Activated CD8-positive, alpha-beta memory T cell treated with anti-CD3 and anti-CD28 coated beads, Interleukin-2, amount 50 U/mL, for 24 hours (primary cell): ENCODE measurements around the gene SEL1L.
"Not testable (repeated sequence)": the region's sequence is repeated elsewhere in the genome, so short reads cannot be mapped to it uniquely, and the experiment has no call there.

Experiments
- DNase-seq: peaks from one replicate; pipeline ENCODE4 v3.0.0-alpha.2; 2020; ENCODE audit errors: extremely low read depth

The SEL1L gene

DNA sequence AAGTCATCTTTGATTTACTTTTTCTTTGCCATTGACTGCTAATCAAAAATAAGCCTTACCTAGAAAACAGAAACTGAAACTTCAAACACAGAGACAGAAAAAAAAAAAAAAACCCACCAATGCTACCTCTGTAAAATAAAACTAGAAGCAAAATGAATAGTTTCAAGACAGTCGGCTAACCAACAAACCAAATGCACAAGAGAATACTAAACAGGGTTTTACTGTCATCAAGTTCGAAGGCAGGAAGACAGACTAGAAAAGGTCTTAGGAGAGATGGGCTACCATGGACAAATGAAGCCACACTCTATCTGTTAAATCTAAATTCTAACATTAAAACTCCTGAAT, 59.5 kb downstream of the SEL1L start:
- DNase-seq = no peak

DNA sequence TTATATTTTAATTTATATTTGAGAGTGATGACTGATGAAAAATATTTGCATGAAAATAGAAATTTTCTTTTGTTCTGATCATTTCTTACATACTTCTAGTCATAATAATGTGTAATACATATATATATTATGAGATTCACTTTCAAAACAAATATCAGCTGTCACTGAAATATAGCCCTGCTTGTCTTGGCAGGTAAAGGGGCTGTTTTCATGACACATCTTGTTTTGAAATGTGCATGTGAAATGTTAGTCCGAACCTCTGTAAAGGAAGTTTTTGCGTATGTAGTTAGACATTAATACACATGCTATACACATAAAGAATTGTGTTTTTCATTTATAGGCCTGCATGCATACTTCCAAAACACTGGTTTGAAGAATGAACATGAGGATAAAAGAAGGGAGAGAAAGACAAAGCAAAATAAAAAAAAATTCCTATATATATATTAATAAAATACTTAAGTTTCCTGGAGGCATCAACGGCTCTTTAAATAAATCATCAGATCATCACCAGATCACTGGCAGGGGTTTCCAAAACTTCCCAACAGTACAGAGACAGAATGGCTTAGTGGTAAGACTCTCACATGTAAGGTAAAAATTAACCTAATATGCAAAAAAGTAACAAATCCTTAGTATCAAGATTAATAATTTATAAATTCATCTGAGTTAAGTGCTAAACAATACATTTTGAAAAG, 60.1 kb downstream of the SEL1L start:
- no peak for DNase-seq

DNA sequence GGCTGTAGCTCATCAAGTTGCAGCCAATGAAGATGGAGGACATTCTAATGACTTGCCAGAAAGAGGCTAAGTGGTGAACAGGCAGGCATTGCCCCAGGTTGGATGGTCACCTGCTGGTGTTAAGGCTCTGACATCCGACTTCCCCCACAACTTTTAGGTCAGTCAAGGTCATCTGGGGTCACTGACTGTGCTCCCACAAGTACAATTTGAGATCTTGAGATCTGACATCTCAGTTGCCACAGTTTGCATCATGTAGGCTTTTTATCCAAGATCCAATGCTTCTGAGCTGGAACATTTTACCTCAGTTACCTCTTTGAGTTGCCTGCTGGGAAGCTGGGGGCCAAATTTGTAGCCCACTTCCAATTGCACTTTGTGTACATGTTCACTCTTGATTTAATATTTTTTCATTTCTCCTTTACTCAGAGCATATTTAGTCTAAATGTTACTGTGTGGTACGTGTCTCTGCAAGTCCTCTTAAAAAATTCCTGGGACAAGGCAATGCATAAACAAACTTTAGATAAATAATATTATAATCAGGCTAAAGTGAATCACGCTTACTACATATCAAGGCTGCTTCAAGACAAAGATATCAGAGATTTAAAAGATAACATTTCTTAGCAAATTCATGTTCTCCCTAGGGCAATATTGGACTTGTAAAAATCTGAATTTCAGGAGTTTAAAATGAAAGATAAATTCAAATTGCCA, 61.4 kb downstream of the SEL1L start:
- no peak for DNase-seq

DNA sequence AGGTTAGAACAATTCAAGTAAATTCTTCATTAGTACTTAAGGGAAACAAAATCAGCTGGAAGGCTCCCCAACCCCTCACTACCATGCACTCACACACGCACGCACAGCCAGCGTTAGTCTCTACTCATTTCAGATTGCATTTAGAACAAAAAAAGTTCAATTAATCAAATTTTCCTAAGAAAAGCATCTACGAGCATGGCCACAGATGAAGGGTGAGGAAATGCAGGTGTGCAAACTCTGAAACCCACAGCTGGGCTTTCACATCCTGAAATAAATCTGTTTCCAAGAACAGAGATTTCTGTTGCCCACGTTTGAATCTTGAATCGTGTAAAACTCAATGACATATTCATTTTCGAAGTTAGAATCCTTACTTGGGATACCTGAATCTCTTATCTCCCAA, 62.6 kb downstream of the SEL1L start:
- DNase-seq = no peak

DNA sequence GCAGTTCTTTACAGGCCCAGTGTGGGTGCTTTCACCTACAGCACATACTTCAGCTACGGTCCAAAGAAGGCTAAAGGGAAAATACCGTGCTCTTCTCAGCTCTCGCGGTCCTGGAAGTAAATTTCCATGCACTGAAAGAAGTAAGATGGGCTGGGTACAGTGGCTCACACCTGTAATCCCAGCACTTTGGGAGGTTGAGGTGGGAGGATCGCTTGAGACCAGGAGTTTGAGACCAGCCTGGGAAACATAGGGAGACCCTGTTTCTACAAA, 63.2 kb downstream of the SEL1L start:
- DNase-seq = not testable (repeated sequence)

DNA sequence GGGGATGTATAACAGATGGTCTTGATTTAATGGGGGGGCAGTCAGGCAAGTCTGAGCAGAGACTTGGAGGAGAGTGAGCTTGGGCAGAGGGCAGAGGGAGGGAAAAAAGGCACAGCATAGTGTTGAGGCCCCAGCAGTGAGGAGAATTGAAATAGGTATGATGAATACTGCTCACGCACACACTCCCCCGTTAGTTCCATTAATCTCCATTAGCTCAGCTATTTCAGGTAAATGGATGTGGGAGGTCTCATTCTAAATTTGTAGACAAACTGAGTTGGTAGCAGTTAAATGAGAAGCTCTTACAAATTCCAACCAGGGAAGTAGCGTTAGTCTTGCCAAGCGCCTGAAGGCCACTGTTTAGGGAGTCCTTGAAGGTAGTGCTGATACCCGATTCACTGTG, 66.8 kb downstream of the SEL1L start:
- DNase-seq = no peak

DNA sequence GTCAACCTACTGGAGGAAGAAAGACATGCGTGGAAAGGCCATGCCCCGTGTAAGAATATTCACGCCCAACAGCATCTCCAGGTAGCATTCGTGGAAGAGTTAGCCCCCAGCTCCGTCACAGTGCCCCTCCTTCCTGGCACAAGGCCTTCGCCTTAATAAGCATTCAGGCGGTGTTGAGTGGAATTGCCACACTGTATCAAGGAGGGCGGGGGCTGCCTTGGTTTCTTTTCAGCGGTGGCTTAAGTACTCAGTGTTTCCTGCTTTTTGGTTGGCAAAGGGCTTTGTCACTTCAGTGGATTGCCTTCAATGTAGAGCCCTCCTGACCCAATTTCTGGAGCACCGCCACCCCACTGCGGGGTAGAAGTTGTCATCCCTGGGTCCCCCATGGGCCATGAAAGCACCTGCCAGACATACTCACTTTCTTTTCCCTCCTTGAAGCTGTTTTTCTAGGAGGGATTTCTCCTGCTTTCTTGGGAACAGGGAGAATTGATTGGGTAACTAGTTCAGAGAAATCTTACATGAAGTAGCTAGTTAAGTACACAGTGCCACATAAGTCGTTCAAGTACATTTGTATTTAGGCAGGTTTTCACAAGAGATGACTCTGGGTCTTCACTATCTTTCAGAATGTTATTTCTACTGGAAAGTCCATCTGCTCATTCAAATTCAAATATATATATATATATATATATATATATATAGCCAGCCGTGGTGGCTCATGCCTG, 68.0 kb downstream of the SEL1L start:
- DNase-seq = no peak

DNA sequence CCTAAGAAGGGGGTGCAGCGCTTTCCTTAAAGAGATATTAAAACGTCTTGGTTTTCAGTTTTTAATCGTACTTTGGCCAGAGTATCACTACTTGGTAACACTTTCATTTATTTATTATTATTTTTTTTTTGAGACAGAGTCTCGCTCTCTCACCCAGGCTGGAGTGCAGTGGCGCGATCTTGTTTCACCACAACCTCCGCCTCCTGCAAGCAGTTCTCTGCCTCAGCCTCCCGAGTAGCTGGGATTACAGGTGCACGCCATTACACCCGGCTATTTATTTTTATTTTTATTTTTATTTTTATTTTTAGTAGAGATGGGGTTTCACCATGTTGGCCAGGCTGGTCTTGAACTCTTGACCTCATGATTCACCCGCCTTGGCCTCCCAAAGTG, 68.7 kb downstream of the SEL1L start:
- DNase-seq = not testable (repeated sequence)

DNA sequence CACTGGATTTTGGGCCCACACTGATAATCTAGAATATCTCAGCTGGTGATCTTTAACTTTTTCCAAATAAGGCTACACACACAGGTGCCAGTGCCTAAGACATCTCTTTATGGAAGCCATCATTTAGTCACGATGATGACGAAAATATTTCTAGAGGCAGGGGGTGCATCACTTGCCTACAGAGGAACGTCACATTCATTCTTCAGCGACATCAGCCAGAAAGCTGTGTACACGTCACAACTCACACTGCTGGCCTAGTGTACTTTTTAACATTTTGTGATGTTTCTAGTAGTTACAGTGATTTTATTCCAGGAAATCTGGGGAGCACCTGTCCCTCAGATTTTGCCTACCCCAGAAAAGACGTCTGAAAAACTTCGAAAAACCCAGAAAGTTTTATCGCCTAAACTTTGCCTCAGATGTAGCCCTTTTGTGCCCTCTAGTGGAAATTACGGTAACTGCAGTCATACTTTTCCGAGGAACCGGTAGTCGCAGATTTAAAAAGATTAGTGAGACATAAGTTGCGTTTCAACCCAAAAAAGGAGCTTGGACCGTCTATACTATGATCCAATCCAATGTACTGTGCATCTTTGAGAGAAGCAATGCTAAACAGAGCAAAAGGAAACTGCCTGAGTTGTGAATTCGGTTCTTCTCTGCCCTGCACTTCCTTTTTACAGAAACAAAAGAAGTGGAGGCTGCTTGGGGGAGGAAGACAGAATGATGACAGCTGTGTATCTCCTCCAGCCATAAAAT, 69.2 kb downstream of the SEL1L start:
- DNase-seq = peak; percentile 23

DNA sequence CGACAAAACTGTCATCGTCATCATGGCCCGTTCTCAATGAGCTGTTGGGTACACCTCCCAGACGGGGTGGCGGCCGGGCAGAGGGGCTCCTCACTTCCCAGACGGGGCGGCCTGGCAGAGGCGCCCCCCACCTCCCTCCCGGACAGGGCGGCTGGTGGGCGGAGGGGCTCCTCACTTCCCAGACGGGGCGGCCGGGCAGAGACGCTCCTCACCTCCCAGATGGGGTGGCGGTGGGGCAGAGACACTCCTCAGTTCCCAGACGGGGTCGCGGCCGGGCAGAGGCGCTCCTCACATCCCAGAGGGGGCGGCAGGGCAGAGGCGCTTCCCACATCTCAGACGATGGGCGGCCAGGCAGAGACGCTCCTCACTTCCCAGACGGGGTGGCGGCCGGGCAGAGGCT, 71.3 kb downstream of the SEL1L start:
- DNase-seq = not testable (repeated sequence)

DNA sequence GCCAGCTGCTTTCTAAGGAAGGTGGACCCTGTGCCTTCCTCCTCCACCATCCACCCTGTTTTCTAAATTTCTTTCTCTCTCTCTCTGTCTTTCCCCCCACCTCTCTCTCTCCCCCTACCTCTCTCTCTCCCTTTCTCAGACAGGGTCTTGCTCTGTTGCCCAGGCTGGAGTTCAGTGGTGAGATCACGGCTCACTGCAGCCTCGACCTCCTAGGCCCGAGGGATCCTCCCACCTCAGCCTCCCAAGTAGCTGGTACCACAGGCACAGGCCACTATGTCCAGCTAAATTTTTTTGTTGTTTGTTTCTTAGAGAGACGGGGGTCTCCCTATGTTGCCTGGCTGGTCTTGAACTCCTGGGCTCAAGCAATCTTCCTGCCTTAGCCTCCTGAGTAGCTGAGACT, 73.7 kb downstream of the SEL1L start:
- DNase-seq = no peak

DNA sequence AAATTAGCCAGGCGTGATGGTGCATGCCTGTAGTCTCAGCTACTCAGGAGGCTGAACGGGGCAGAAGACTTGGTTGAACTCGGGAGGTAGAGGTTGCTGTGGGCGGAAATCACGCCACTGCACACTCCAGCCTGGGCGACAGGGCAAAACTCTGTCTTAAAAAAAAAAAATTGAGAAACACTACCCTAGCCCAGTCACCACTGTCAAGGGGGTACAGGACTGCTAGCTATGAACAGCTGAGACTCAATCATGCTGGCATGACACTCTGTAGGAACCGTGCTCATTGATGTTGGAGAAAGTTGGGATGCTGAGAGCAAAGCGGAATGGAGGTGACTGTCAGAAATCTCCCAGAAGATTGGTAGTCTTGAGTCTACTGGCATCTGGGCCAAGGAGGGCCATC, 75.3 kb downstream of the SEL1L start:
- no peak for DNase-seq

DNA sequence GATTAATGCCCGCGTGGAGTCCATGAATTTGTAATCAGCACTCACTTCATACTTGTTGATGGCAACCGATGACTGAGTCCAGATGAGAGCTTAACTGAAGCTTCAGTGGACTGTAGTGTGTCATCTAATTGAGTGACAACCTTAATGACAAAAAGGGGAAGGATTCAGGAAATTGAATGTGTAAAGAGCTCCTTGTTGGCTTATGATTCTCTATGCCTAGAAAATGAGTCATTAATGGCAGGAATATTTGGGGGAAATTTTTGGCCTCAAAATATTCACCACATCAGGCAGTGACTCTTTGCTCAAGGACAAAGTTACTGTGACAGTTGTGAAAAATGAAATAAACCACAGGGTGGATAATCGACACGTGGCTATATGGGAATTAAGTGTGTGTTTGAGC, 78.3 kb downstream of the SEL1L start:
- DNase-seq = no peak

DNA sequence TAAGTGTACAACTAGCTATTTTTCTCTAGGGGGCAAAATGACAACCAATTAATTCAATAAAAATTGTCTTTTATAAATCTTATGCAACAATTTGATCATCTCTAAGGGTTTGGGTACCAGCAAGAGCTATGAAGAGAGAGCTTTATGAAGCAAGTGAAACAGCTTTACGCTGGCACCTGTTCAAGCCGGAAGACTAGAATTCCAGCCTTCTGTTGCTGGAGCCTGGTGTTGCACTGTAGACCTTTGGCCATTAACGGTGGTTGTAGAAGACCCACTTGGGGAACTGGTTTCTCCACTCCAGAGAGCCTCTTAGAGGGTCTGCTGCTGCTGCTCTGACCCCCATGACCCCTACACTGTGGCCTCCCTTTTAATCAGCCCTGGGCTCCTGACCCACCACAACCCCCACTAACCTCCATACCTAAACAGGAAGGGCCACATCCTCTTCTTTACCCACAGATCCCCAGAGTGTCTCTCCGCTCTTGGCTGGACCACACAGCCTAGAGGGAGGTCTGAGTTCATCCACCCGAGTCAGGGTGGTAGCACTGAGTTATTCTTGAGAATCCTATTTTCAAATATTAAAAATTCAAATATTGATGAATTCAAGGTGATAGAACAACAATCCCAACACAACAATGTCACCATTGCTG, 79.0 kb downstream of the SEL1L start:
- no peak for DNase-seq

DNA sequence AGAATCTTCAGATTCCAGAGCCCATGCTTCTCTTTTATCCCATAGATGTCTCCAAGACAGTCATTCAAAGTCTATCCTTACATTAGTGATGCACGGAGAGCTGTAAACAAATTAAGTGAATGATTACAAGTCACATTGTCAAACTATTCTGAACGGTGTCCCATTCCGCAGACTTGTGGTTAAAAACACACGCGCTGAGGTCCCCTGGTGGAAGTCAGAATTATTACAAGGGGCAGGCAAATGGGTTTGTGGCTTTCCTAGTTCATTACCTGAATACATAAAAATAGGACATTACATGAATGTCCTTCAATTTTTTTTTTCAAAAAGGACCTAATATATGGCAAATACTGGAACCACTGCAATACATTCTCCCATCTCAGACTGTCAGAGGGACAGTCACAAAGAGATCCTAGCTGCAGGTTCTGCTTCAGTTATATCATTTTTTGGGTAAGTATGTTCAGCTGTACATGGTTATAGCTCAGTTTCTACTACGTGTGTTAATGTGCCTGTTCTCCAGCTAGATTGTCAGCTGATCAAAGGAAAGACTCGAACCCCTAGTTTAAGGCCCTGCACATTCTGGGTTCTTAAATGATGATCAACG, 80.4 kb downstream of the SEL1L start:
- DNase-seq = peak; percentile 13

DNA sequence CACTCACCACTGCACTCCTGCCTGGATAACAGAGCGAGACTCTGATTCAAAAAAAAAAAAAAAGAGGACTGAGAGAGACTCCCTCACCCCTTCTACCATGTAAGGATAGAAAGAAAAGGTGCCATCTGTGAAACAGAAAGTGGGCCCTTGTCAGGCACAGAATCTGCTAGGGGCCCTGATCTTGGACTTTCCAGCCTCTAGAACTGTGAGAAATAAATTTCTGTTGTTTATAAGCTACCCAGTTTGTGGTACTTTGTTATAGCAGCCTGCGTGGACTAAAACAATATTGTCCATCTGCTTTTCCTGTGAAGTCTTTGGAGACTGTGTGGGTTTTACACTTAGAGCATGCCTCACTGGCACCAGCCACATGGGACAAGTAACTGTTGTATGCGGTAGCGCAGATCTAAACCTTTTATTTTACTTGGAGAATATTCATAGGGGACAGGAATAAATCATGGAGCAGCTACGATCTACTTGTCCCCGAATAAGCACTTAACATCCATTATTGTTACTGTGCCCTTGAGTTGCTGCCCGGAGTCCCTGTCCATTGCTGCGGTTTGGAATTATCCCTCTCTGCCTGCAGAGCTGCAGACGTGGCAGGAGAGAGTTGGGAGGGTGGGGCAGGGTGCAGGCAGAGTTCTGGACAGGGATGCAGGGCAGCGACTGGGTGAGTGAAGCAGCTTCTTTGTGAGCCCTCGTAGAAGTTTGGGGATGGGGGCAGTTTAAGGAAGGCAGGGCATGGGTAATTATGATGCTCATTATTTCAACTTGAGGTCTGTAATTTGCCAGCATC, 81.1 kb downstream of the SEL1L start:
- no peak for DNase-seq

DNA sequence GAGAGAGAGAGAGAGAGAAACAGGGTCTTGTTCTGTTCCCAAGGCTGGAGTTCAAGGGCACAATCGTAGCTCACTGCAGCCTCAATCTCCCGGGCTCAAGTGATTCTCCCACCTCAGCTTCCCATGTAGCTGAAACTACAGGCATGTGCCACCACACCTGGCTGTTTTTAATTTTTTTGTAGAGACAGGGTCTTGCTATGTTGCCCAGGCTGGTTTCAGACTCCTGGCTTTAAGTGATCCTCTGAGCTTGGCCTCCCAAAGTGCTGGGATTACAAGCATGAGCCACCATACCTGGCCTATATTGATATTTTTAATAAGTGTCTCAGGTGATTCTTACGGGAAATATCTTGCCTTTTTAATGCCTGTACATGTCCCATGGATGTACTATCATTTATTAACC, 82.7 kb downstream of the SEL1L start:
- DNase-seq = no peak

DNA sequence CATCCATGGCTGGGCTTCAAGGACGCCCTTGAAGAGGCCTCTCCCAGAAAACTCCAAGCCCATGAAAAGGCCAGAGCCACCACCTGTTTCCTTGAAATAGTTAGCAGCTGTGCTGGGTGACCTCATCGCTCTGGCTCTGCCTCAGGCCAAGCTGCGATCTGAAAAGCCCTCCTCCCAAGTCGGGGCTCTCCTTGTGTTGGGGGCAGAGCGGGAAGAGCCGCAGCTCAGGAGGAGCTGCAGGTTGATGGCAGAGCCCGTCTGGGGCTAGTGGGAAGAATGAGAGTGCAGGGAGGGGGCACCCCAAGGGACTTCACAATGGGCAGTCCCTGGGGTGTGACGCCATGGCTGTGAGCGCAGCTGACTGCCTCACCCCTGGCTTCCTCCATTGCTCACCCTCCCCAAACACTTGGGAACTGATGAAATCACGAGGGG, 83.5 kb downstream of the SEL1L start:
- DNase-seq = no peak

DNA sequence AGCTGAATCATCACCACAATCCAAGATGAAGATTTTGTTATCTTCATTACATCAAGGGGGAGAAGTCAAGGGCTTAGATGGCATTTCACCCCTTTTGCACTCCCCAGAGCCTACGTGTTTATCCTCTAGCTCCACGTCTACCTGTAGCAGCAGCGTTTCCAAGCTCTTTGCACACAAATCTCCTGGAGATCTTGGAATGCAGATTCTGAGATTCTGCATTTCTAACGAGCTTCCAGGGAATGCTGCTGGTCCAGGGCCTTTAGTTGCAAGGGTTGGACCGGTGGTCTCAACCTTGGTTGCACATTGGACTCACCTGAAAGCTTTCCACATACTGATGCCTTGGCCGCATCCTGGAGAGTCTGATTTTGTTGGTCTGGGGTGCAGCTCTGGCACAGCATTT, 84.1 kb downstream of the SEL1L start:
- no peak for DNase-seq

DNA sequence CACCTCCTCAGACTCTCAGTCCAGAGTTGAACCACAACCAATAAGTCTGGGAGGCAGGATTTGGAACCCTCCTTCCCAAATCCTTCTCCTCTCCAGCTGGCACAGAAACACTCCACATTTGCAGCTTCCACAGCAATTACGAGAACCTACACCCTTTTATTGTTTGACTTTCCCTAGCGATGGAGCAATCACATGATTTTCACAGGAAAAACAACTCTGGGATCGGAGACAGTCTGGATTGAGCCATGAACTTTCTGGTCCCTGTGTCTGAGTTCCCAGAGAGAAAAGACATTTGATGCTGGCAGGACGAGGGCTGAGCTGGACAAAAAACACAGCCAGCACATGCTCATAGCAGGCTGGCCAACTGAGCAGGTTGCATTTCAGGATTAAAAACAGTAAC, 84.5 kb downstream of the SEL1L start:
- DNase-seq = no peak
